ENCODE results near the gene TSPAN13.
"Not testable (repeated sequence)": the region's sequence is repeated elsewhere in the genome, so short reads cannot be mapped to it uniquely, and the experiment has no call there.

The TSPAN13 gene

DNA sequence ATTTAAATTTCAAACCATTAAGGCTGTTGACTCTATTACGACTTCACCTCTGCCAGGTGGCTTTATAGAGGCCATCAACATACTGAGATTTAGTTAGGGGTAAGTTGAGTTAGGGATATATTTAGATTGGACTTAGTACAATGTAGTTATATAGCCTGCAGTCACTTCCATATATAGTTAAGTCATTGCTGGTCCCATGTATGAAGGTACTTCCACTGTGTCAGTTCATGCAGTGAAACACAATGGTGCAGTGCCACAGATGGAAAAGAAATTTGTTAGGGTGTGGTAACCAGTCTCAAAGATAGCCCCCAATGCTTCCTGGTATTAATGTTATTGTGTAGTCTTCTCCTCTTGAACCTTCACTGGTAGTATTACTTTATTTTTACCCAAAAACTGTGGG, 12.6 kb upstream of the TSPAN13 start:
- DNase-seq (ENCODE audit: low spot score), result no peak

DNA sequence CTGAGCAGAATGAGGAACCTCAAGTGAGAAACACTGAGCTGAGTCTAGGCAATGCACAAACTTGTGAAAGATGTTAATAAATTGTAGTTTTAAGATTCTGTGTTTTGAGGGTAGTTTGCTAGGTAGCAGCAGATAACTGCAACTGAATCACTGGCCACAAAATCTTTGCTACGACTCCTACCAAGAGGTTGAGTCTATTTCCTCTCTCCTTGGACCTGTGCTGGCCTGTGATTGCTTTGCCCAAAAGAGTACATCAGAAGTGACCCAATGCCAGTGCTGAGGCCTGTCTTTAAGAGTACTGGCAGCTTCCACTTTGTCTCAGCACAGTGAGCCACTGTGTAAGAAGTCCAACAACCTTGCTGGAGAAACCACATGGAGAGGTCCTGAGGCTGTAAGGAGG, 11.9 kb upstream of the TSPAN13 start:
- DNase-seq (ENCODE audit: low spot score), result no peak

- DNase-seq (ENCODE audit: low spot score), result no peak
These were observed 11.0 kb upstream of the TSPAN13 start for GRCh38 chr7:16742547-16742946.

- no peak for DNase-seq (ENCODE audit: low spot score)
These were observed 10.3 kb upstream of the TSPAN13 start for GRCh38 chr7:16743236-16743635.

DNA sequence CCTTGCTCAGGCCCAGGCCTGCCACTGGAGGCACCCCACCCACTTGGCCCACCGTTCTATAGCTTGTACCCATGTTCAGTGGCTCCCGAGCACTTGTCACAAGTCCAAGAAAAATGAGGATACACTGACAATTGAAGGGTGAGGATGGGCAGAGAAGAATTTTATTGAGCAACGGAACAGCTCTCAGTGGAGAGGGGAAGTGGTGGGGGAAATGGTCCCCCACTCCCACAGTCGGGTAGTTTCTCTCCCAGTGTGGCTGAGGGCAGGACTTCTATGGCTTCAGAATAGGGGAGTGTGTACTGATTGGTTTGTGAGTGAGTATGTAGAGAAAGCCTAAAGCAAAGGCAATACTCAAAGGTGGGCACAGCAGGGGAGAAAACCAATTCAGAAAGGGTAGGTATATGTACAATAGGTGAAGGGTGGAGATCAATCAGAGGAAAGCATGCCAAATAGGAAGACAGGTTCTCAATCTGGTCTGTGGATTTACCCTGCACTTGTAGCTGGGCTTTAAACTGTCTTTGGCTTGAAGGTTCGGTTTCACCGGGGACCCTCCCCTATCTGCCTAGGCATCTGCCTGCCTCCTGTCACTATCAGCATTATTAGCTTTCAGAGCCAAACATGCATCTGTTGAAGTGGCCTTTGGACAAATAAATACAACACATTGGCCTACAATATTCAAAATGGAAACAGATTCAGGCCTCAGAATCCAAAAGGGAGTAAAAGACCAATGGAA, 8.9 kb upstream of the TSPAN13 start:
- no peak for DNase-seq (ENCODE audit: low spot score)

- no peak for DNase-seq (ENCODE audit: low spot score)
These were observed 7.9 kb upstream of the TSPAN13 start for GRCh38 chr7:16745645-16746044.

GRCh38 chr7:16747102-16747501, 6.5 kb upstream of the TSPAN13 start:
- no peak for DNase-seq (ENCODE audit: low spot score)

DNA sequence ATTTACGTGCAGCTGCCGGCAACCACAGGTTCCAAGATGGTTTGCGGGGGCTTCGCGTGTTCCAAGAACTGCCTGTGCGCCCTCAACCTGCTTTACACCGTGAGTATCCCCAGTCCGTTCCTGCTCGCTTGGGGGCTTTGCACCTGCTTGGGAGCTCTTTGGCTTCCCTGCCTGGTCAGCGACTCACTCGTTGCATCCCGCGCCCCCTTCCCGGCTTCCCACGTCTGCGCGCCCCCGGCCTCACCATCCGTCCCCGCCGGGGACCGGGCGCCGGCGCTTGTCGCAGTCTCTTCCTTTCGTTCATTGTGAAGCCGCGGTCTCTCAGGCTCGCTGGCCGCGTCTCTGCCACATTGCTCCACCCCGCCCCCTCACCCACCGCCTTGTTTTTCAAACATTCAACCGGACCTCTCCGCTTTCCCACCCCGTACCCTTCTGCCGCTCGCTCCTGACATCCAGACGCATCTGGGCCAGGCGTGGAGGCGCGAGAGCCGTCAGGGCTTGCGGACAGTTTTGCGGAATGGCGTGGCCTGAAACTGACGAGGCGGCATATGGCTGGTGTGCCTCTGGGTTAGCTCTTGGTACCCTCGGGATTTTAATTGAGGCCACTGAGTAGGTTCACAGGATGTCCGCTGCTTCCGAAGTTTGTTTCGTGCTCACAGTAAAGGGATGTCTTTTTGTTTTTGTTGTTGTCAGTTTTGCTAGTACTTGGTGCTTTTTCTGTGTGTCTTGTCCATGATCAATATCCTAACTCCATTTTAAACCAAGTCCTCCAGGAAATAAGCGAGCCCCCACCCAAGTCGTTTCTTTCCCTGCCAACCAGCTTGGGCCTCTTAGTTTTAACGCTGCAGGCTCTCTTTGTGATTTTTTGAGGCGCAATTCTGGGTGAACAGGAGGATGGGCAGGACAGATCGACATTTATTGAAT, 639 bp downstream of the TSPAN13 start:
- DNase-seq (ENCODE audit: low spot score), result peak; percentile 32

GRCh38 chr7:16754856-16755317, 1.3 kb downstream of the TSPAN13 start:
- DNase-seq (ENCODE audit: low spot score), result peak; percentile 21

GRCh38 chr7:16755397-16755796, 1.8 kb downstream of the TSPAN13 start:
- DNase-seq (ENCODE audit: low spot score), result no peak

DNA sequence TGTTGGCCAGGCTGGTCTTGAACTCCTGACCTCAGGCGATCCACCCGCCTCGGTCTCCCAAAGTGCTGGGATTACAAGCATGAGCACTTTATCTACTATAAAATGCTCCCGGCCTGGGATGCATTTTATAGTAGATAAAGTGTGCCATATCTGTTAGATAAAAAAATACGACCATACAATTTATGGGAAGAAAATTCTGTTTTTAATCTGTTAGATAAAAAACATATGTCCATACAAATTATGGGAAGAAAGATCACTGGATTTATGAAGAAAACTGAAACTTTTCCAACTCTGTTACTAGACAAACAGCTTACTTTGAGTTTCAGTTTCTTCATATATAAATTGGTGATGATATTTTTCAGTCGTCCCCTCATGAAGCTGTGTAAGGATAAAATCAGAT, 4.5 kb downstream of the TSPAN13 start:
- no peak for DNase-seq (ENCODE audit: low spot score)

GRCh38 chr7:16758631-16759611, 5.4 kb downstream of the TSPAN13 start:
- DNase-seq (ENCODE audit: low spot score), result peak; percentile 50

DNA sequence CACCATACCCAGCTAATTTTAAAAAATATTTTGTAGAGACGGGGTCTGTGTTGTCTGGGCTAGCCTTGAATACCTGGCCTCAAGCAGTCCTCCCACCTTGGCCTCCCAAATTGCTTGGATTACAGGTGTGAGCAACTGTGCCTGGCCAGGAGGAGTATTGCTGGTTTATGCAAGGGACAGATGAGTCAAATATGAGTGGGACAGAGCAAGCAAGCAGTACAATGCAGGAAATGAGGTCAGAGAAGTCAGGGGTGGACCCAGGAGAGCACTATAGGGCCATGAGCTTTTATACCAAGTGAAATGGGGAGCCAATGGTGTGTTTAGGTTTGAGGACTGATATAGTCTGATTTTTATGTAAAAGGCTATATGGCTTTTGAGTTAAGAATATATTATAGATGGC, 6.3 kb downstream of the TSPAN13 start:
- DNase-seq (ENCODE audit: low spot score), result no peak

- DNase-seq (ENCODE audit: low spot score), result no peak
These were observed 8.6 kb downstream of the TSPAN13 start for GRCh38 chr7:16762177-16762576.

- no peak for DNase-seq (ENCODE audit: low spot score)
These were observed 11.4 kb downstream of the TSPAN13 start for GRCh38 chr7:16764942-16765341.

DNA sequence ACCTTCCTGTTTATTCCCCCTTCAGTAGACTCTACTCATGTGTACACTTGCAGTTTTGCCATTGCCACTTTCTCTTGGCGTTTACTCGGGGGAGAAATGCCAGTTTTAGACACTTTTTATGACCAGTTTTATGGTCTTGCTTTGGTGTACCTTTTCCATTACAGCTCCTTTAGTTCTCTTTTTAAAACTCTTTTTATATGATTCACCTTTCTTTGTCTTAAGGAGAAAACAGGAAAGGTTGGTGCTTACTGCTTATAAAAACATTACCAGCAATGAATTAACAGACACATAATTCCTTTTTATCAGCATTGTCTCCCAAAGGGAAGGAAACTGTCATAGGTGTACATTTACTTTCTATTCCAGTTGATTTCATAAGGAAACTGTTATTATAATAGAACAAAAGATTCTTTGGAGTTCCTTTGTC, 11.9 kb downstream of the TSPAN13 start:
- DNase-seq (ENCODE audit: low spot score), result no peak

DNA sequence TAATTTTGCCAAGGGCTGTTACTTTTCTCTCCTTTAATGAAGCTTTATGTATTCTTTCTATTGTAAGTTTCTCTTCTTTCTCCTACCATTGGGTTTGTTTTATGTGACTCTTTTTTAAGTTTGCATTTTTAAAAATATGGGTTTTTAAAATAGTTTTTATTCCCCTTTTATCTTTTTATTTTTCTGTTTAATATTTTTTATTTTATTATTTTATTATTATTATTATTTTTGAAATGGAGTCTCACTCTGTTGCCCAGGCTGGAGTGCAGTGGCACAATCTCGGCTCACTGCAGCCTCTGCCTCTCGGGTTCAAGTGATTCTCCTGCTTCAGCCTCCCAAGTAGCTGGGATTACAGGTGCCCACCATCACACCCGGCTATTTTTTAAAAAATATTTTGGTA, 16.4 kb downstream of the TSPAN13 start:
- DNase-seq (ENCODE audit: low spot score), result not testable (repeated sequence)

- no peak for DNase-seq (ENCODE audit: low spot score)
These were observed 17.2 kb downstream of the TSPAN13 start for GRCh38 chr7:16770657-16771329.

- peak; percentile 56 for DNase-seq (ENCODE audit: low spot score)
These were observed 19.8 kb downstream of the TSPAN13 start for GRCh38 chr7:16773326-16773725.

- DNase-seq (ENCODE audit: low spot score), result no peak
These were observed 20.3 kb downstream of the TSPAN13 start for GRCh38 chr7:16773884-16774283.

DNA sequence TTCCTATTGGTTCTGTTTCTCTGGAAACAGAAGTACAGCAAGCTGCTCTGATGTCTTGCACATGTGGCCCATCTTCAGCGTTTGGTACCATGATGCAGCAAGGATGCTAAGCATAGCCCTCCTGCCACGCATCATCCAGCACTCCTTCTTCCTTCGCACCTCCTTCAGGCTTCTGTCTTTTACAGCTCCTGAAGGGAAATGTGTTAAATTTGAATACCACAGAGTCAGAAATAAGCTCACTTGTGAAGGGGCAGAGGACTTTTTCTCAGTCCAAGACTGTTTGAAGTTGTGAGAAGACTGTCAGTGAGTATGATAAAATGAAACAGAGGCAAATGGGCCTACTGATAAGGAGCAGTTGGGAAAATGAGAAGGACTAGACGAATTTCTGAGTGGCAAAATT, 20.7 kb downstream of the TSPAN13 start:
- peak; percentile 51 for DNase-seq (ENCODE audit: low spot score)
